ENCODE data around the gene SLC35B4. TPM values are rescaled to one million over a fixed set of nuclear protein-coding genes. Genes with fewer than 3 reads are reported as not detected.

SLC35B4 gene
- total RNA-seq, 1 donor from 2014 or later: 10.7 TPM

DNA sequence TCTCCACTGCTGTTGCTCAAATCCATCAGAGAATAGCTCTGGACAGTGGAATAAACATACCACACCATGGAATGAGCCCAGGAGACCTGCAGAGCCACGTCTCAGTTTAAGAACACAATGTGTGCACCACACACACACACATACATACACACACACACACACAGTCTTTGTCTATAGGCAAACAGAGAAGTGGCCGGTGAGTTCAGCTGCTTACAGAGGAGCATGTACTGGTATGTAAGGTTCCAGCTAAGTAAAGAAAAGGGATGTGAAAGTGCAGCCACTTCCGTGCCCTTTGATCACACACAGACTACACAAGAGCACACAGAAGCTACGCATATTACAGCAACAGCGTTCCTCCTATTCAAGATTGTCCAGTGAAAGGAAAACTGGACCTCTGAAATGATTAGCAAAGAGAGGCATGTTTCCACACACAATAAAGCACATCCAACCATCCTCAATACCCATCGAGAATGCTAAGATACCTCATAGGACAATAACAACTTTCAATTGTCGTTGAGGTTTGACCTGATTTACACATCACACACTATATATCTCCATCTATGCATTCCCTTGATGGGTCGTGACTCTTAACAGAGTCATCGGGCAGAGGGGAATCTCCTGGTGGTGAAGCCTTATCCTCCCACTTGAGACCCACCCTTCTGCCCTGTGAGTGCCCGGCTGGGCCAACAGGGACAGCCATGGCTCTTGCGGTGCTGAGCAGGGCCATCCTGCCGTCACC lies 23.6 kb downstream of the SLC35B4 start:
- peak; percentile 57 for DNase-seq (ENCODE audit: low spot score)

DNA sequence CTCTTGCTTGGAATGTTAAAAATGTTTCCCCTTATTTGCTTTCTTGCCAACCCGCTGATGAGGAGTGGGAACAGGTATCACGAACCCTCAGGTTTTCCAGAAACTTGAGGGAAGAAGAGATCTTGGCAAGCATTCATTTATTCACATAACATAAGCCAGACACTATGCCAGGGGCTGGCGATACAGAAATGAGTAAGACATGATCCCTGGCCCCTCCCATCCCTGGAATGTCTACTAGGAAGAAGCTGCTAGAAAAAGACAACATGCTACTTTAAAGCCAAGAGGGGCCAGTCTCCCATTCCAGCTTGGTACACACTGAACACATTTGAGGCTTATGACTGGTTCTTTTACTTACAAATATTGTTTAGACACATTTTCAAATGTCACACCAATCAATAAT lies 26.4 kb downstream of the SLC35B4 start:
- DNase-seq (ENCODE audit: low spot score): peak; percentile 33

DNA sequence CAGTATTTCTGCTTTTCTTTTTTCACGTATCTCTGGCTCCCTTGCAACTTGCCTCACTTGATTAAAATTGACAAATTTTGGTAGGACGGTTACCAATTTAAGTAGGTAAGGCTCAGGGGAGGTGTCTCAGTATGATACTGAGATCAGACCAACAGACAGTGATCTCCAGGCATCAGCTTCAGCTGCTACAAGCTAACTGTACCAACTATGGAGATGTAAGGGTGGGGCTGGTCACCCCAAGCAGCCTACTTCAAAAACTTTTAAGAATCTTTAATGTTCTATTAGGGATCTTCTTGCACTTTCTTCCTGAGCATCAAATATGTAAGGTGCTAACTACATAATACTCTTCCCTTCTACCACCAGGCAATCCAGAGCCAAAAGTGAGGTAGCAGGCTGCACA lies 26.9 kb downstream of the SLC35B4 start:
- no peak for DNase-seq (ENCODE audit: low spot score)

DNA sequence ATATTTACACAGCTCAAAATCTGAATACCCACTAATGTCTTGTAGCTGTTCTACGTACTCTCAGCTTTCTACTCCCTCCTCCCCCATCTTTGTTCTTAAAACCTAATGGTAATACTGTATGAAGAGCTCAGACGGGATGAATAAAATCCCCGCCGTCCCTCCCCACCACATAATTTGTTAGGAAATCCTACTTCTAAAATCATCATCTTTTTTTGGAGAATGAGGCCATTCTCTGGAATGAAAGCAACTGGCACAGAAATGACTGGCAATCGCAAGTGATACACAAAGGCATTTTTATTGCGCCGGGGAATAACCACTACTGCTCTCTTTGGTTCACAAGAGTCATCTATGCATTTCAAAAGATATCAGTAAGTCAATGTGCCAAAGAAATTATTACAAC lies 27.3 kb downstream of the SLC35B4 start:
- DNase-seq (ENCODE audit: low spot score): no peak

DNA sequence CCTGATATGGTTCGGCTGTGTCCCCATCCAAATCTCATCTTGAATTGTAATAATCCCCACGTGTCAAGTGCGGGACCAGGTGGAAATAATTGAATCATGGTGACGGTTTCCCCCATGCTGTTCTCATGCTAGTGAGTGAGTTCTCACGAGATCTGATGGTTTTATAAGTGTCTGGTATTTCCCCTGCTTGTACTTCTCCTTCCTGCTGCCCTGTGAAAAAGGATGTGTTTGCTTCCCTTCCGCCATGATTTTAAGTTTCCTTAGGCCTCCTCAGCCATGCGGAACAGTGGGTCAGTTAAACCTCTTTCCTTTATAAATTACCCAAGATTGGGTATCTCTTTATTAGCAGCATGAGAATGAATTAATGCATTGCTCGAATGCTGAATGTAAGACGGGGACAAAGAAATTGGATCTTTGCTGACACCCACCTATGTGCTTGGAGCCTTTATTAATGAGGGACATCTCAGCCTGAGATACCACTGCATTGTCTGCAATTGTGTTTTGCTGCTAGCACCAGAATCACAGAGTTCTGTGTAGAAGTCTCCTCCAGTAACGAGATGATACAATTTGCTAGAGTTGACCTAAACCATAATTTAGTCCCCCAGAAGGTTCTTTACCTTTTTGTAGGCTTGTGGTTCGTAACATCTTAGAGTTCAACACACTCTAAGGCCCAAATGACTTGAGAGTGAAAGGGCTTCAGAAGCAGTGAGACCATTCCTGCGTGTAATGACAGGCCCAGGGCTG lies 28.6 kb downstream of the SLC35B4 start:
- no peak for DNase-seq (ENCODE audit: low spot score)

DNA sequence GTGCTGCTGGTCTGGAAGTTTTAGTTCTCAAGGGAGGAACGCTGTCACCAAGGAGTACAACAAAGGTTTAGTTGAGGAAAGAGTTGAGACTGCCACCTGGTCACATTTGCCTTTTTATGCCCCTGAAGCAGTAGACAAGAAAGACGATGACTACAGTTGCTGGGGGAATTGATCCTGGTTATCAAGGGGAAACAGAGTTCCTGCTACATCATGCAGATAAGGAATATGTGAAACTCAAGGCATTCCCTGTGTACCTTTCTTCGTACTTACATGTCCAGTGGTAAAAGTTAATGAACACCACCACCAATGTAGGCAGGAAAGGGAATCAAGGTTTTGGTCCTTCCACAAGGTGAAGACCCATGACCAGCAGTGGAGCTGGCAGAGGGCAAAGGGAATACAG lies 31.8 kb downstream of the SLC35B4 start:
- DNase-seq (ENCODE audit: low spot score): no peak

DNA sequence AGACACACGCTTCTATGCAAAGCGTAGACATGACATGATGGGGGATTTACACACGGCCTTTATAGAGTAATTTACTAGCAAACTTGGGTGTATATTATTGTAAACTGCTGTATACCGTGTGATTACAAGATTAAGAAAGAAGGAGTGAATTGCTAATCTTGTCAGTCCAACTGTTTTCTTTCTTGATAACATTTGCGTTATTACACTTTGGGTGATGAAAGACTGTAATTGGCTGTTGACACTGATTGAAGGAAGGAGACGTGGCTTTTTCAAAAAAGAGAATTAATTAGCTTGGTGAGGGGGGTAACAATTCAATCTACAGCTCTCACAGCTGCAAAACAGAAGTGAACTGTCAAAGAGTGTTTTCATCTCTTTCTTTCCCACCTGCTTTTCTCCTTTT lies 32.7 kb downstream of the SLC35B4 start:
- no peak for DNase-seq (ENCODE audit: low spot score)

DNA sequence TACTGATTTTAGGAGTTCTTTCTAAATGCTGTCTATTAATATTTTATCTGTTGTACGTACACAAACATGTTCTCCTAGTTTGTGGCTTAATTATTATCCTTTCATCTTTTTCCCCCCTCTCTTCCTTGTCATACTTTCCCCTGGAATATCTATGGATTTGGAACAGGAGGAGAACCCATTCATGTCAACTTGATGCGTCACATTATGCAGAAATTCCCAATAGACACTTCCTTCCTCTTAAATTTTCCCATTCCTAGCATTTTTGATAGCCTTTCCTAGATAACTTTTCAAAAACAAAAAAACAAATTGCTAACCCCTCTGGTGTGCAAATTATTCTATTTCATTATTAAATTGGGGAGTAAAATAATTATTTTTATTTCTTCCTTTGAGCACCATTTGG lies 36.2 kb downstream of the SLC35B4 start:
- DNase-seq (ENCODE audit: low spot score): no peak

DNA sequence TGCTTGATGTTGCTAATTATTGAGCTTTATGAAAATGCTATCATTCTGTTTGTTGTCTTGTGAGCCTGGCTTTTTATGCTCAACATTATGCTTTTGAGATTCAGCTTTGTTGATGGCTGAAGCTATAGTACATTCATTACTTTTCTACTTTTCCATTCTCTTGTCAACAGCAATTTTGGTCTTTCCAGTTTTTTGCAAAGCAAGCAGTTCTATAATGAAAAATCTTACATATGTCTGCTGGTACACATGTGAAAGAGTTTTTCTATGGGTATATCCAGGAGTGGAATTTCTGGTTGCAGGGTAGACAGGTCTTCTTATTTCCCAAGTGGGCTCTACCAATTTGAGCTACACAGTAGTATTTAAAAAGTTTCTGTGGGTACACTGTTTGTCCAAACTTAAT lies 36.8 kb downstream of the SLC35B4 start:
- no peak for DNase-seq (ENCODE audit: low spot score)

DNA sequence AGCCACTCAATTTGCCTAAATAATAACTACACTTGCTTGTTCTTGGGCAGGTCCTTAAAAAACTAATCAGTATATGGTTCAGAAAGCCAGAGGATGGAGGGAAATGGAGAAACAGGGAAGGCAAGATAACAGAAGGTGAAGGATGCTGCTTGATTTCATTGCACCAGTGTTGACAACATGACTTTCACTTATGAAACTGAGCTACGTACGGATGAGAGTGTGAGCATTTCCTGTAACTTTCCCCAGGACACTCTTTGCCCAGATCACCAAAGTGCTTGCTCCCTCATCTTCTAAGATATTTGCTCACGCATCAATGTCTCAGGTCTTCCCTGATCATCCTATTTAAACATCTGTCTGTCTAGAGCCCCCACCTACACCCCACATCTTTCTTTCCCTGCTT lies 37.4 kb downstream of the SLC35B4 start:
- no peak for DNase-seq (ENCODE audit: low spot score)

DNA sequence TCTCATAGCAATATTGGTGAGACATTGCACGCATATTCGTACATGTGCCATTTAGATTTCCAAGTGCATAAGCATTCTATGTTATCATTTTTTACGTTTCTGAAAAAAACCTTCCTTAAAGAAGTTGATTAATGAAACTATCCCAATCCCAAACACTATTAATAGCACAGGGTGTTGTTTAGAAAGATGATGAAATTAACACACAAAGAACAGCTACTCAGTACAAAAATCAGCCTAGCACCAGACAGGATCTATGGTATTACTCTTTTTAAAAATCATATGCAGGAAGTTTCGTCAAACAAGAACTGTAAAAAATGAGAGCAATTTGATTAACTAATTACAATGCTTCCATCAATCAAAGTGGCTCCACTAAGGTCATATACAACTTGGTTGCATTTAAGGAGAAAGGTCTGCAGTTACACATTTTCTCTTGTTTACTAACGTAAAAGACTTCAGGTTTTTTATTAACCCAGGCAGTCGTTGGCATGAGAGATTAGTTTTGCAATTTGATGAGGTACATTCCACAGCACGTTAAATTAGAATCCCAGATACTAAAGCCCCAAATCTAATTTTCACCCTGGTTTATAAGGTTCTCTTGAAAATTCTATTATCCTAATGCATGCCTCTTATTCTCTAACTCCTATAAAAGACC lies 38.1 kb downstream of the SLC35B4 start:
- no peak for DNase-seq (ENCODE audit: low spot score)

DNA sequence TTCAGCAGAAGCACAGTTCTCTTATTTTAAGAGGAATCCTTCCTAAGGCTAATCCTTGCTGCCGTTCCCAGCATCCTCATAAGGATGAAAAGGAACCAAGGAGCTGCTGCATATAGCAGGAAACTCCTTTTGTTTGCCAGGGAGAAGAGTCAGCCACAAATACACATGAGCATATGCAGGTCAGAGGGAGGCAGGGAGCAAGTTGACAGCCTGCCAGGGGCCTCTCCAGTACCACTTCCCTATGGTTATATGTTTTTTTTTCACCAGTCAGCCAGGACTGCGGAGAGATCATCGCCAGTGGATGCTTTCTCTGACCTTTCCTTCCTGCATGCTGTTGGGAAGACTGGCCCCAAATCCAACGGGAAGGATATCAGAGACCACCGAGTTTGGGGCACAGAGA lies 39.8 kb downstream of the SLC35B4 start:
- no peak for DNase-seq (ENCODE audit: low spot score)

DNA sequence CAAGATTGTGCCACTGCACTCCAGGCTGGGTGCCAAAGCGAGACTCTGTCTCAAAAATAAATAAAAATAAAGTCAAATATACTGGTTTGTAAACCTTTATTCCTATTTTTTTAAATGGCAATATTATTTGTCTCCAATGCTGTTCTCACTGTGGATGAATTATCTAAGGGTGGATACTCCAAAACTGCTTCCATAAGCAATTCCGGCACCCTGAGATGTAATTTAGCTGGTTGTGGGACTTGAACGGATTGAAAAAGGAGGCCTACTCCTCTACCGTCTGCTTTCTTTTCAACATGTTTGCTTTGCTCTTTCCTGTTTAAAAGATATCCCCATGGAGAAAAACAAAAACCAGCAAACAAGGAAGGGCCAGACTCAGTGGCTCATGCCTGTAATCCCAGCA lies 54.4 kb downstream of the SLC35B4 start:
- DNase-seq (ENCODE audit: low spot score): no peak

DNA sequence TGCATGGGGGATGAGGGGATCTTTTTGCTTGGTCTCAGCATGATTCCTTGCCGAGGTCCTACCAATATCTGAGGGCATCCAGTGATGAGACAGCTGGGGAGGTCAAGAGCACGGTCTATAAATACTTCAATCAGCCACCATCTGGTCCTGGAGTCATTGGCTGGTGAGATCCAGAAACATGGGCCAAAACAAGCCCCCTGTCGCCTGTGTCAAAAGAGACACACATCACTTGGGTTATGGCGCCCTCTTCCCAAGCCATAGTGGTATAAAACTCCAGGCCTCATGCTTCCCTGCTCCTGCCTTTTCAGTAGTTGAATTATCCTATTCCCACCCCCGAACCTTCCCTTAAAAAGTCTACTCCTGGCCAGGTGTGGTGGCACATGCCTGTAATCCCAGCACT lies 60.9 kb downstream of the SLC35B4 start:
- DNase-seq (ENCODE audit: low spot score): no peak

DNA sequence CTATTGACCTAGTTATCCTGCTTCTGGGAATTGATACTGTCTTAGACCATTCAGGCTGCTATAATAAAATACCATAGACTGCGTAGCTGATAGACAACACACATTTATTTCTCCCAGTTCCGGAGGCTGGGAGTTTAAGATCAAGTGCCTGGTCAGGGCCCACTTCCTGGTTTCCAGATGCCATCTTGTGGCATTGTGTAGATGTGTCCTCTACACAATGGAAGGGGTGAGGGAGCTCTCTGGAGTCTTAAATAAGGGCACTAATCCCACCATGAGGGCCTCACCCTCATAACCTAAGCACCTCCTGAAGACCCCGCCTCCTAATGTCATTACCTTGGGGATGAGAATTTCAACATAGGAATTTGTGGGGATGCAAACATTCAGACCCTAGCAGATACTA lies 62.4 kb downstream of the SLC35B4 start:
- no peak for DNase-seq (ENCODE audit: low spot score)

DNA sequence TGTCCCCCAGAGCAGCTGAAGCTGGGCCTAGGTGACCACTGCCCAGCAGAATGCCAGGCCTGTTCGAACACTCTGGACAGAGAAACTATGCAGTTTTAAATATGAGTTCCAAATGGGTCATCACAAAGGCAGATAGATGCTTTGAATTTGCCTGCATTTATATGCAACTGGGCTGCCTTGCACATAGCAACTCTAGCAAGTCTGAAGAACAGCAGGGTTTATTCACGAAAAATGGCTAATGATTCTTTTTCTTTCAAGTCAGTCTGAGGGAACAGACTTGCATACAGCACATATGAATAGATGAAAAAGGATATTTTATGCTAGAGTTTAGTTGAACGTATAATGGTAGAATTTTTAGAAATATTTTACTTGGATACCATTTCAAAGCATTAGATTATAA lies 68.5 kb downstream of the SLC35B4 start:
- no peak for DNase-seq (ENCODE audit: low spot score)

DNA sequence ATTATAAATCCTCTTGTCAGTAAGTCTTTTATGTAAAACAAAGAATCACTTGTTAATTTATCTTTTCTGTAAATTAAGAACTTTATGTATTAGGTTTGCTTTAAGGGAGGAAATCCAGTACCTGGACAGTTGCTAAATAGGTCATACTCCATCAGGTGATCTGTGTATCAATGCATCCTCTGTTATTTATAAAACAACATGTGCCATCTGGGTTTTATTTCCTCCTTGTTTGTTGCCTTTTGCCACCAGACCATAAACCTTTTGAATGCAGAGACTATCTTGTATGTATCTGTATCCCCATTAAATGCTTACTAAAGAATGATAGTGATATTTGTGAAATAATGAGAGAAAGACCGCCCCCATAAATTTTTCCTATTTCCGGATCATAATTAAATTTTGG lies 70.0 kb downstream of the SLC35B4 start:
- no peak for DNase-seq (ENCODE audit: low spot score)

DNA sequence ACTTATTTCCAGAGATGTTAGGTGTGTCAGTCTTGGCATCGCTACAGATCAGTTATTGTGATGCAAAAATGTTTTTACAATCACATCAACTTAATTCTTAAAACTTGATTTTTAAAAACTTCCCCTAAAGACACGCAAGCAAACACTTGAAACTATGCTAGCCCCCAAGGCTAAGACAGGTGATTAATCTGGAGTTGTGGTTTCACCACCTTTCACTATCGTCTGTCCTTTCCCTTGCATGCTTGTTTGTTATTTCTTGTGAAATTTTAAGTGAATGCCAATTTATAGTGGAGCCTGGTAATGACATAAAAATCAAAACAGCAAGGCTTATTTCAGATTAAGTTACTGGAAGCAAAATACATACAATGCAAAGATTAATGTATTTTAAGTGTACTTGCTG lies 70.4 kb downstream of the SLC35B4 start:
- no peak for DNase-seq (ENCODE audit: low spot score)

DNA sequence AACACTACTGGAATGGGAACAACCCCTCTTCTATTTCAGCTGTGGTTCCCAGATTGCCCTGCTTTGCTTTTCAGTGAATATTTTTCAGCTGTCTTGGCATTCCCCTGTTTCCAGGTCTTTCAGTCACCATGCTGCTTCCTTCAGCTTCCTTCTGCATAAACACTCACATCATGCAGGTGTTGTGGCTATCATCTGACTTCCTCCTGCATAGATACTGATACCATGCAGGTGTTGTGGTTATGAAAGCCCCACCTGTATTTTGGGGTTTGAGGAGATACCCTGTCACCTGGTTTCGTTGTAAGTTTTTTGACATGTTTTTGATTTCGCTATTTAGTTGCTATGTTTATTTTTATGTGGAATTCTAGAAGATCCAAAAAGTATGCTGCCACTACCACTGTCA lies 71.5 kb downstream of the SLC35B4 start:
- no peak for DNase-seq (ENCODE audit: low spot score)
